IMR-90 (cell line): ENCODE measurements around the gene FAM227B. TPM values are rescaled to one million over a fixed set of nuclear protein-coding genes. Genes with fewer than 3 reads are reported as not detected.
A peak's percentile ranks its signal among the peaks of the same experiment; 100 is the strongest.

Source experiments
- ATAC-seq: fragments of 200-7000 bp; cut with Tn5 transposase; 2 replicates; pipeline ENCODE4 v1.9.1; 2020; ENCODE audit warnings: low read depth, mild to moderate bottlenecking, moderate library complexity
- BruUV-seq: library from RNA; stranded (reverse); fragments of 400-500 nt; replicated peaks from 2 replicates; lab custom pipeline; 2021; lab: Mats Ljungman, UMichigan
- CTCF ChIA-PET: fragments of 300-600 bp; formaldehyde crosslinking; extraction: SDS; loops from one replicate; lab custom pipeline; 2021; ENCODE audit warnings: antibody characterized with exemption; lab: Yijun Ruan, JAX
- POLR2A ChIA-PET: fragments of 300-600 bp; sonication (Branson Sonifier 250); formaldehyde crosslinking; loops from one replicate; lab custom pipeline; 2022; ENCODE audit warnings: antibody characterized with exemption; ENCODE audit not compliant: unreplicated experiment; lab: Charles Lee
- DNase-seq: peaks from one replicate; pipeline ENCODE4 v3.0.0; 2013
- H2AFZ ChIP-seq: replicated peaks from 2 replicates; pipeline ENCODE3; 2013; ENCODE audit warnings: low read length, mild to moderate bottlenecking; ENCODE audit not compliant: poor library complexity
- H2AK5ac ChIP-seq: 2 replicates; pipeline ENCODE4 v1.6.1; 2013; ENCODE audit warnings: low read depth, low read length, inconsistent platforms
- H2AK9ac ChIP-seq: replicated peaks from 2 replicates; pipeline ENCODE3; 2013; ENCODE audit warnings: mild to moderate bottlenecking, low read depth, low read length, moderate library complexity; ENCODE audit not compliant: poor library complexity
- H2BK120ac ChIP-seq: 2 replicates; pipeline ENCODE4 v1.6.1; 2013; ENCODE audit warnings: low read depth, low read length, inconsistent platforms
- H2BK15ac ChIP-seq: 3 replicates; pipeline ENCODE4 v1.6.1; 2013; ENCODE audit warnings: low read depth, low read length, inconsistent platforms
- H2BK20ac ChIP-seq: 2 replicates; pipeline ENCODE4 v1.6.1; 2013; ENCODE audit warnings: low read depth, mild to moderate bottlenecking, inconsistent platforms, low read length, moderate library complexity
- H2BK5ac ChIP-seq: 2 replicates; pipeline ENCODE4 v1.6.1; 2013; ENCODE audit warnings: mild to moderate bottlenecking, low read depth, low read length, inconsistent platforms; ENCODE audit not compliant: poor library complexity, severe bottlenecking
- H3K14ac ChIP-seq: replicated peaks from 2 replicates; pipeline ENCODE4 v1.6.1; 2013; ENCODE audit warnings: low read depth, low read length, inconsistent platforms
- H3K18ac ChIP-seq: 2 replicates; pipeline ENCODE4 v1.6.1; 2013; ENCODE audit warnings: low read depth, low read length, control low read depth
- H3K23ac ChIP-seq: 2 replicates; pipeline ENCODE4 v1.6.1; 2013; ENCODE audit warnings: low read depth, low read length, inconsistent platforms
- H3K27ac ChIP-seq: 2 replicates; pipeline ENCODE4 v1.5.1; 2013; ENCODE audit warnings: mild to moderate bottlenecking, control low read depth, low read length; ENCODE audit not compliant: insufficient read depth
- H3K27me3 ChIP-seq: 2 replicates; pipeline ENCODE4 v1.6.1; 2013; ENCODE audit warnings: low read length; ENCODE audit not compliant: control insufficient read depth, insufficient read depth
- H3K36me3 ChIP-seq: 2 replicates; pipeline ENCODE4 v1.6.1; 2013; ENCODE audit warnings: low read length, mixed read lengths; ENCODE audit not compliant: control insufficient read depth, insufficient read depth
- H3K4ac ChIP-seq: 2 replicates; pipeline ENCODE4 v1.6.1; 2013; ENCODE audit warnings: low read depth, low read length, inconsistent platforms
- H3K4me1 ChIP-seq: 2 replicates; pipeline ENCODE4 v1.6.1; 2013; ENCODE audit warnings: low read length, mixed read lengths; ENCODE audit not compliant: control insufficient read depth, insufficient read depth
- H3K4me2 ChIP-seq: 2 replicates; pipeline ENCODE4 v1.6.1; 2013; ENCODE audit warnings: low read depth, mild to moderate bottlenecking, control low read depth, low read length, moderate library complexity
- H3K4me3 ChIP-seq: 2 replicates; pipeline ENCODE4 v1.5.1; 2013; ENCODE audit warnings: low read depth, mild to moderate bottlenecking, control low read depth, low read length, moderate library complexity; ENCODE audit not compliant: insufficient read depth
- H3K56ac ChIP-seq: 2 replicates; pipeline ENCODE4 v1.6.1; 2013; ENCODE audit warnings: low read length, inconsistent platforms; ENCODE audit not compliant: insufficient read depth; ENCODE audit errors: extremely low read depth
- H3K79me1 ChIP-seq, 2 experiments: 2 replicates each; pipeline ENCODE4 v1.6.1; 2013; ENCODE audit warnings: low read length in 2 of 2, inconsistent platforms in 1 of 2, low read depth in 1 of 2
- H3K9ac ChIP-seq: 2 replicates; pipeline ENCODE4 v1.6.1; 2013; ENCODE audit warnings: low read depth, low read length, control low read depth
- H3K9me1 ChIP-seq: 2 replicates; pipeline ENCODE4 v1.6.1; 2013; ENCODE audit warnings: low read length, inconsistent platforms; ENCODE audit not compliant: insufficient read depth
- H3K9me3 ChIP-seq: 2 replicates; pipeline ENCODE4 v1.6.1; 2013; ENCODE audit warnings: low read length; ENCODE audit not compliant: control insufficient read depth, insufficient read depth
- H4K20me1 ChIP-seq: 2 replicates; pipeline ENCODE4 v1.6.1; 2013; ENCODE audit warnings: low read length, inconsistent platforms; ENCODE audit not compliant: insufficient read depth
- H4K5ac ChIP-seq: 2 replicates; pipeline ENCODE4 v1.6.1; 2013; ENCODE audit warnings: mild to moderate bottlenecking, low read depth, low read length, control low read depth
- H4K8ac ChIP-seq, 2 experiments: 2 replicates each; pipeline ENCODE4 v1.6.1; 2013; ENCODE audit warnings: low read depth in 2 of 2, low read length in 2 of 2, control low read depth in 1 of 2, inconsistent platforms in 1 of 2
- H4K91ac ChIP-seq: 2 replicates; pipeline ENCODE4 v1.6.1; 2013; ENCODE audit warnings: low read depth, low read length, inconsistent platforms; ENCODE audit not compliant: insufficient read depth
- CHD1 ChIP-seq: IDR thresholded peaks from 2 replicates; pipeline ENCODE4 v1.6.1; 2012; ENCODE audit warnings: low read depth, low read length, improper control_type of control experiment
- ELK1 ChIP-seq: fragments of 150-350 bp; IDR thresholded peaks from 2 replicates; pipeline ENCODE4 v1.6.1; 2016; ENCODE audit warnings: low read depth, mild to moderate bottlenecking, low read length, moderate library complexity, borderline replicate concordance
- FOS ChIP-seq: fragments of 150-350 bp; IDR thresholded peaks from 2 replicates; pipeline ENCODE4 v1.6.1; 2016; ENCODE audit warnings: low read depth, low read length
- MAZ ChIP-seq: IDR thresholded peaks from 2 replicates; pipeline ENCODE4 v1.6.1; 2012; ENCODE audit warnings: low read depth, mild to moderate bottlenecking, low read length, improper control_type of control experiment, moderate library complexity, borderline replicate concordance
- MXI1 ChIP-seq: IDR thresholded peaks from 2 replicates; pipeline ENCODE4 v1.6.1; 2012; ENCODE audit warnings: low read depth, mild to moderate bottlenecking, low read length, moderate library complexity, borderline replicate concordance
- NFE2L2 ChIP-seq: fragments of 150-350 bp; IDR thresholded peaks from 2 replicates; pipeline ENCODE4 v1.6.1; 2016; ENCODE audit warnings: low read depth, mild to moderate bottlenecking, low read length
- POLR2A ChIP-seq: IDR thresholded peaks from 2 replicates; pipeline ENCODE4 v1.6.1; 2012; ENCODE audit warnings: mild to moderate bottlenecking, low read depth, low read length
- dilution Hi-C: fragments of 300-500 bp; cut with HindIII; formaldehyde crosslinking; loops from one replicate; pipeline ENCODE4 v1.14.3; 2018; ENCODE audit warnings: low sequenced_read_pairs; ENCODE audit not compliant: unreplicated experiment
- in situ Hi-C: fragments of 300-500 bp; cut with MboI; formaldehyde crosslinking; loops from 3 replicates; pipeline ENCODE4 v1.14.3; 2019; ENCODE audit warnings: low sequenced_read_pairs, inconsistent platforms, mixed read lengths
- intact Hi-C: fragments of 100-400 bp; cut with micrococcal nuclease; formaldehyde crosslinking; loops from 2 replicates; pipeline ENCODE4 v1.10.0; 2022
- polyA plus RNA-seq, 3 experiments: library from polyadenylated mRNA; depleted of rRNA; stranded (reverse); fragments of >200 nt; gene quantifications; 2 replicates each; pipeline ENCODE4 v1.2.3, GENCODE V29; 2012; ENCODE audit warnings: low replicate concordance in 1 of 3
- total RNA-seq: library from RNA; depleted of rRNA; stranded (reverse); fragments of >200 nt; gene quantifications from 2 replicates; pipeline ENCODE4 v1.2.3, GENCODE V29; 2012

The FAM227B gene
- total and polyA plus RNA-seq, 2 of the 4 experiments (the other 2 are of a cell fraction) = 1.8 to 3.0 TPM

- Histone ChIP-seq H2BK20ac (no peak overlapping the region), H4K8ac (no peak overlapping the region; a peak in 1 of 4 replicates), H3K14ac (no peak overlapping the region), H2BK15ac (no peak overlapping the region), H3K18ac (peak overlapping the region; percentile 44; the same call in 1 of the 2 replicates), H3K36me3 (no peaks in the 10 kb centered on the region), H2AK5ac (no peak overlapping the region), H2BK120ac (no peak overlapping the region), H3K9ac (no peak overlapping the region), H2AK9ac (no peak overlapping the region), H3K27me3 (no peaks in the 10 kb centered on the region), H2AFZ (no peak overlapping the region), H4K5ac (no peak overlapping the region), H3K56ac (no peak overlapping the region), H3K4ac (peak overlapping the region; percentile 26; the same call in 1 of the 2 replicates), H3K4me2 (no peak overlapping the region), H3K79me1 (no peaks in the 10 kb centered on the region), H4K20me1 (no peaks in the 10 kb centered on the region), H3K4me3 (no peak overlapping the region), H3K23ac (no peak overlapping the region), H3K27ac (no peak overlapping the region; the same call in 1 of the 2 replicates), H3K4me1 (peaks cover 5% of the 10 kb centered on the region), H3K9me1 (no peaks in the 10 kb centered on the region; the same call in 1 of the 2 replicates), H3K9me3 (no peaks in the 10 kb centered on the region), H2BK5ac (no peak overlapping the region), H4K91ac (no peak overlapping the region)
- ChIA-PET CTCF (no interaction called here), POLR2A (no interaction called here)
- in situ Hi-C loops = no loop called here
- no TSS peak for BruUV-seq
- TF ChIP-seq ELK1 (no peak), CHD1 (no peak), NFE2L2 (no peak), MXI1 (no peak), POLR2A (no peak), FOS (no peak), MAZ (no peak)
- intact Hi-C loops = no loop called here
- DNase-seq (no peak), ATAC-seq (no peak)
- dilution Hi-C loops = no loop called here
These were observed 238.2 kb downstream of the FAM227B start for GRCh38 chr15:49382394-49382793.
